GM12875 (cell line): ENCODE data around the gene FAM174C.
A peak's percentile ranks its signal among the peaks of the same experiment; 100 is the strongest.

ENCODE experiments used
- H3K4me3 ChIP-seq: one replicate; pipeline ENCODE4 v1.5.1; 2011; ENCODE audit warnings: low read depth, low read length, control low read depth
- TF ChIP-seq, protein P1 (sequence below): IDR thresholded peaks from 2 replicates; pipeline ENCODE4 v1.5.1; 2011; ENCODE audit warnings: low read depth, mild to moderate bottlenecking, control low read depth, inconsistent platforms, low read length, moderate library complexity, borderline replicate concordance; ENCODE audit not compliant: insufficient read depth

Gene FAM174C

DNA sequence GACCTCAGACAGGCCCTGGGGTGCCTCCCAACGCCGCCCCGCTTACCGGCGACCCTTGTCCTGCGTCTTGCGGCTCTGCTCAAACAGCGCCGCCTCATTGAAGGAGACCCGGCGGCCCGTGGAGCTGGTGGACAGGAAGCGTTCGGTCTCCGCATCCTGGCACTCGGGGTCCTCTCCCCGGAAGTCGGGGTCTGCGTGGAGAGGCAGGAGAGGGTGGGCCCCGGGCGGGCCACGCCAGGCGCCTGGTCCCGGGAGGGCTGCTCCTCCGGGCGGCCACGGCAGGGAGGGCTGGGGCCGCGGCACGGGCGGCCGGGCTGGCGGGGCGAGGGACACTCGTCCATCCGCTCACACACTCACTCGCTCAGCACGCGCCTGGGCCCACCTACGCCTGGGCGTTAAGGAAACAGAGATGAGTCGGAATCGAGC, 40.4 kb upstream of the FAM174C start:
- H3K4me3 ChIP-seq, result no peak overlapping the region
- TF ChIP-seq, protein P1, sequence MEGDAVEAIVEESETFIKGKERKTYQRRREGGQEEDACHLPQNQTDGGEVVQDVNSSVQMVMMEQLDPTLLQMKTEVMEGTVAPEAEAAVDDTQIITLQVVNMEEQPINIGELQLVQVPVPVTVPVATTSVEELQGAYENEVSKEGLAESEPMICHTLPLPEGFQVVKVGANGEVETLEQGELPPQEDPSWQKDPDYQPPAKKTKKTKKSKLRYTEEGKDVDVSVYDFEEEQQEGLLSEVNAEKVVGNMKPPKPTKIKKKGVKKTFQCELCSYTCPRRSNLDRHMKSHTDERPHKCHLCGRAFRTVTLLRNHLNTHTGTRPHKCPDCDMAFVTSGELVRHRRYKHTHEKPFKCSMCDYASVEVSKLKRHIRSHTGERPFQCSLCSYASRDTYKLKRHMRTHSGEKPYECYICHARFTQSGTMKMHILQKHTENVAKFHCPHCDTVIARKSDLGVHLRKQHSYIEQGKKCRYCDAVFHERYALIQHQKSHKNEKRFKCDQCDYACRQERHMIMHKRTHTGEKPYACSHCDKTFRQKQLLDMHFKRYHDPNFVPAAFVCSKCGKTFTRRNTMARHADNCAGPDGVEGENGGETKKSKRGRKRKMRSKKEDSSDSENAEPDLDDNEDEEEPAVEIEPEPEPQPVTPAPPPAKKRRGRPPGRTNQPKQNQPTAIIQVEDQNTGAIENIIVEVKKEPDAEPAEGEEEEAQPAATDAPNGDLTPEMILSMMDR, result no peak

DNA sequence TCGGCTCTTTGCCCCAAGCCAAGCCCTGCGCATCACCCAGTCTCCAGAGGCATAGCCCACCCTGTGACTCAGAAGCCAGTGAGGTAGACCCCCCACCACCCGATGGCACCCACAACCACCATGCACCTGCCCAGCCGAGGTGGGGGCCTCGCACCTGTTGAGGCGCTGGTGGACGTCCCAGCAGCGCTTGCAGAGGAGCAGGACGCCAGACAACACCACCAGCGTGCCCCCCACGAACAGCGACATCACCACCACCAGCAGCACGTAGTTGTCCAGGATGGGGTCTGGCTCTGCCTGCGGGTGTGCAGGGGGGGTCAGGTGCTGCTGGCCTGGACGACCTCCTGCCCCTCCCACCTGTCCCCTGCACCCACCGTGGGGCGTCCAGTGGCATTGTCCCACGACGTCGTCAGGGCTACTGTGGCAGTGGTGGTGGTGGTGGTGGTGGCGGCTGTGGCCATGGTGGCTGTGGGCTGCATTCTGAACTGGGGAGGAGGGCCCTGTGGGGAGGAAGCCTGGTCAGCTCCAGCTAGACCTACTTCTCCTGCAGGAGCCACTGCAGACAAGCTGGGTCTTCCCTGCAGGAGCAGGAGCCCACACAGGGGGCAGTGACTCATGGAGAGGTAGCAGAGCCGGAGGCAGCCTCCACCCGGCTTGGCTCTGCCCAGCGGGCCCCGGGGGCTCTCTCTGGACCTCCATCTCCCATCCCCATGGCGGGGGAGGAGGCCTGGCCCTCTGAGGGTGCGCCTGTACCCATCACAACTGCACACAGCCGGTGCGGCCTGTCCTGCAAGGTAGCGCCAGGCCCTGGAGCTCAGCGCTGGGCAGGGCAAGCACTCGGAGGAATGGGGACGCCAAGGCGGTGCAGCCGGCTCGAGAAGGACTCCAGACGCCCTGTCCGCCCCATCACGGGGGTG, 39.4 kb upstream of the FAM174C start:
- TF ChIP-seq, protein P1, result no peak
- H3K4me3 ChIP-seq, result no peak overlapping the region

DNA sequence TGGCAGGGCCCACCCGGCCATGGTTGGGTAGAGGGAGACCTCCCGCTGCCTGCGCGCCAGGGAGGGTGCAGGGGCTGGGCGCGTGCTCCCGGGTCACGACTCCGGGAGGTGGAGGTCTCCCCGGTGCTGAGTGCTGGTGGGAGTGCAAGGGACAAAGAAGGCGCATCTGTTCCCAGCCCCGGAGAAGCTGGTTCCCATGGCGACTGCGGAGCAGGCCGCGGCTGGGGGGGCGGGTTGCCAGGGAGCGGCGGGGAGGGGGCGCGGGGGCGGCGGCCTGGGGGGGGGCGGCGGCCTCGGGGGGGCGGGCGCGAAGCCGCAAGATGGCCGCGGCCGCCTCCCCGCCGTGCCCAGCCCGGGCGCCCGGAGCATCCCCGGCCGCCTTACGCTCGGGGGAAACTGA, 38.8 kb upstream of the FAM174C start:
- no peak overlapping the region for H3K4me3 ChIP-seq
- TF ChIP-seq, protein P1, result no peak

DNA sequence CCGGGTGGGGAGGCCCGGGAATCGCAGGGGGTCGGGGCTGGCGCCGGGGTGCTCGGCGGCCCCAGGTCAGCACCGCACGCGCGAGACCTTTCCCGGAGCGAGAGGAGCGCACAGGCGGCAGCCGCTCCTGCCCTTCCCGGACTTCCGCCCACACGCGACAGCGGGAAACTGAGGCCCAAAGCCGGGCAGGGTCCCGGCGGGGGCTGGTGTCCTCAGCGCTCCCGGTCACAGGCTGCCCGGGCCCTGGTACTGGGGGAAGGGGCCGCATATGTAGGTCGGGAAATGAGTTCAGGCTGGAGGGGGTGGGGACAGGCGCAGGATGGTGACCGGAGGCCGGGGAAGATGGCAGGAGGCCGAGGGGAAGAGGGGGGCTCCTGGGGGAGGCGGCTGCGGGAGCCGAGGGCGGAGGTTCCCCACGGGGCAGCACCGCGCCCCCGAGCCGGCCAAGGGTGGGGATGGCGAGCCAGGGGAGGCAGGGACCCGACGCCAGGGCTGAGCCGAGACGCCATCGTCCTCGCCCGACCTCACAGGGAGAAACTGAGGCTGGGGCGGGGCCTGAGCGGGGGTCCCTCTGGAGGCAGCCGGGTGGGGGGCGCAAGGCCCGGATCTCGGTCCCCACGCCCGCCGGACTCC, 38.2 kb upstream of the FAM174C start:
- TF ChIP-seq, protein P1, result no peak
- H3K4me3 ChIP-seq, result peak overlapping the region; percentile 41

DNA sequence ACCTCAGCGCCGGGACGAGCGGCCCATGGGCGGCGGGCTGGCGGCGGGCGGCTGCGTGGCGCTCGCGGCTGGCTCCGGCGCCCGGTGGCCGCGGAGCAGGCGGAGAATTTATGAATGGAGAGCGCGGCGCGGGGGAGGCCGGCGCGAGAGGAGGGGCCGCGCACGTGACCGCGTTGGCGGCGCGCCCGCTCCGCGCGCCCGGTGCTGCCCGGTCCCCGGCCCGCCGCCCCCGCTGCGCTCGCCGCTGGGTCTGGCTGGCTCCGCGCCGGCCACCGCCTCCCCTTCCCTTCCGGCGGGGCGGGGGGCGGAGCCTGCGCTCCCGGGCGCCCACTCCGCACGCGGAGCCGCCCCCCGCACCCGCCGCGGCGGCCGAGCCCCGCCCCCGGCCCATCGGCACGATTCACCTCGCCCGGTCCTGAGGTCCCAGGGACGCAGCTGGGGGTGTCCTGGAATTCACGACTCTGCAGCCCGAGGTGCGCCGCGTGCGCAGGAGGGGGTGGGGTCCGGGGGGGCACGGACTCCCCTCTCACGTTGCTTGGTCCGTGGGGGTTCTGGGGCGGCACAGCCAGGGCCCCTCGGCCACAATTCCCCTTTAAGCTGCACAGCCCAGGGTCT, 37.5 kb upstream of the FAM174C start, which contains the start of gene CBARP:
Gene CBARP, minus strand, starts transcription at position 252 of the 615 bp plus-strand sequence. CDS start 1,905 bp downstream, outside the sequence.
- TF ChIP-seq, protein P1, result no peak
- peak within 1 kb of the TSS; percentile 41 for H3K4me3 ChIP-seq

DNA sequence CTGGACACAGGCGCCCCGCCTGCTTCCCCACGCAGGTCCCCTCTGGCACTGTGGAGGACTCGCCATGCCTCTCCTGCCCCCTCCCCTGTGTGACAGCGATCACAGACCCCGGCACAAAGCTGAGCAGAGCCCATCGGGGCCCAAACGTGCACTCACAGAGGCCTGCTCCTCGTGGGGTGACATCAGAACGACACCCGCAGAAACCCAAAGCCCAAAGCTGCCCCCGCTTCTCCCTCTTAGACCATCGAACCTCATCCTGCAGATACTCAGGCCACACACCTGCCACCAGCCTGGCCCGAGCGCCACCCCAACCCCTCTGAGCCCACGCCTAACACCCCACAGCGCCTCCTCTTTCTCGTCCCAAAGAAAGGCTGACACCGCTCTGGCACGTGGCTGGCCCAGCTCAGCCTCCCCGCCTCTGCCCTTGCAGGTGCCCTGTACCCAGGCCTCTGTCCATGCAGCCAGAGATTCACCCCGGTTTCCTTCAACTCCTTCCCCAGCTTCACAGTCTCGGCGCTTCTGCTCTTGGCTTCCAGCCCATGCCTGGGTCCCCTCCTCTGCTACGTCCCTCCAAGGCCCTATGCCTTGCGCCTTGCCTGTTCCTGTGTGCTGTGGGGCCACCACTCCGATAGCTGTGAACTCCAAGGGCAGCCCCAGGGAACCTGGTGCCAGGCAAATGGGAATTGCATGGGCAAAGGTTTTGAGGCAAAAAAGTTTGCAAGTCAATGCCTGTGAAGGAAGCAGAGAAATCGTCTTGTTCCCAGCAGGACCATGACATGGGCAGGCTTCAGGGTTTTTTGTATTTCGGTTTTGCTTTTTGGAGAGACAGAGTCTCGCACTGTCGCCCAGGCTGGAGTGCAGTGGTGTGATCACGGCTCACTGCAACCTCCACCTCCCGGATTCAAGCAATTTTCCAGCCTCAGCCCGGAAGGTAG, 36.7 kb upstream of the FAM174C start:
- H3K4me3 ChIP-seq, result no peak overlapping the region
- TF ChIP-seq, protein P1, result no peak
